ENCODE measurements around the gene IPMK. TPM values are rescaled to one million over a fixed set of nuclear protein-coding genes. Genes with fewer than 3 reads are reported as not detected.
A peak's percentile ranks its signal among the peaks of the same experiment; 100 is the strongest.

The IPMK gene
- total RNA-seq, 1 donor from 2014 or later, result 6.8 TPM

DNA sequence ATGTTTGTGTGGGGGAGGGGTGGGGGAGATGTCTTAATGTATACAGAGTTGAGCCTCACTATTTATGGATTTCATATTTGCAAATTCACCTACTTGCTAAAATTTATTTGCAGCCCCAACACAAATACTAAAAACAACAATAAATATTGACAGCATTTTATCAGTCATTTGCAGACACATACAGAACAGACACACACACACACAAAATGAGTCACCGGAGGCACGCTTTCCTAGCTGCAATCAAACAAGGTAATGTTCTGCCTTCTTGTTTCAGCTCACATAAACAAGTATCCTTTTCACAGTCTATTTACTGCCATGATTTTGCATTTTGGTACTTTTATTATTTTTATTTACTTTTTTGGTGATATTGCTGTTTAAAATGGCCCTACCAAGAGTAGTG is 88.5 kb downstream of the IPMK start:
- TF ChIP-seq, protein P1, sequence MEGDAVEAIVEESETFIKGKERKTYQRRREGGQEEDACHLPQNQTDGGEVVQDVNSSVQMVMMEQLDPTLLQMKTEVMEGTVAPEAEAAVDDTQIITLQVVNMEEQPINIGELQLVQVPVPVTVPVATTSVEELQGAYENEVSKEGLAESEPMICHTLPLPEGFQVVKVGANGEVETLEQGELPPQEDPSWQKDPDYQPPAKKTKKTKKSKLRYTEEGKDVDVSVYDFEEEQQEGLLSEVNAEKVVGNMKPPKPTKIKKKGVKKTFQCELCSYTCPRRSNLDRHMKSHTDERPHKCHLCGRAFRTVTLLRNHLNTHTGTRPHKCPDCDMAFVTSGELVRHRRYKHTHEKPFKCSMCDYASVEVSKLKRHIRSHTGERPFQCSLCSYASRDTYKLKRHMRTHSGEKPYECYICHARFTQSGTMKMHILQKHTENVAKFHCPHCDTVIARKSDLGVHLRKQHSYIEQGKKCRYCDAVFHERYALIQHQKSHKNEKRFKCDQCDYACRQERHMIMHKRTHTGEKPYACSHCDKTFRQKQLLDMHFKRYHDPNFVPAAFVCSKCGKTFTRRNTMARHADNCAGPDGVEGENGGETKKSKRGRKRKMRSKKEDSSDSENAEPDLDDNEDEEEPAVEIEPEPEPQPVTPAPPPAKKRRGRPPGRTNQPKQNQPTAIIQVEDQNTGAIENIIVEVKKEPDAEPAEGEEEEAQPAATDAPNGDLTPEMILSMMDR (IDR thresholded peaks at IDR 0.05; ENCODE audit: insufficient read depth, low read depth, low read length), result no peak
- no peak for TF ChIP-seq EZH2 (IDR thresholded peaks at IDR 0.05; ENCODE audit: insufficient read depth, low read length)
- Histone ChIP-seq H3K9ac (ENCODE audit: low read length) (no peak overlapping the region), H3K27ac (ENCODE audit: low read depth, low read length) (no peak overlapping the region), H2AFZ (ENCODE audit: low read depth, low read length) (no peak overlapping the region), H3K79me2 (ENCODE audit: insufficient read depth, low read length) (no peaks in the 10 kb centered on the region), H3K4me2 (ENCODE audit: low read length) (no peak overlapping the region), H3K4me3 (ENCODE audit: insufficient read depth, low read depth, low read length) (no peak overlapping the region), H3K36me3 (ENCODE audit: insufficient read depth, low read length) (no peaks in the 10 kb centered on the region), H4K20me1 (ENCODE audit: insufficient read depth, low read length) (no peaks in the 10 kb centered on the region), H3K4me1 (ENCODE audit: insufficient read depth, low read length) (no peaks in the 10 kb centered on the region), H3K27me3 (ENCODE audit: insufficient read depth, low read length) (no peaks in the 10 kb centered on the region), H3K9me3 (ENCODE audit: insufficient read depth, low read depth, low read length) (no peaks in the 10 kb centered on the region)
- H3K9me3 Mint-ChIP-seq (ENCODE audit: unreplicated experiment), result no peaks in the 10 kb centered on the region
- H3K4me3 Mint-ChIP-seq (ENCODE audit: unreplicated experiment), result no peak overlapping the region
- no peaks in the 10 kb centered on the region for H3K27me3 Mint-ChIP-seq (ENCODE audit: low read depth, unreplicated experiment)
- H3K27ac Mint-ChIP-seq (ENCODE audit: unreplicated experiment), result no peak overlapping the region
- DNase-seq (ENCODE audit: low read depth) (peak; percentile 25), FAIRE-seq (no peak)
- H3K4me1 Mint-ChIP-seq (ENCODE audit: low read depth, unreplicated experiment), result peaks cover 8% of the 10 kb centered on the region
- H3K36me3 Mint-ChIP-seq (ENCODE audit: low read depth, unreplicated experiment), result no peaks in the 10 kb centered on the region

DNA sequence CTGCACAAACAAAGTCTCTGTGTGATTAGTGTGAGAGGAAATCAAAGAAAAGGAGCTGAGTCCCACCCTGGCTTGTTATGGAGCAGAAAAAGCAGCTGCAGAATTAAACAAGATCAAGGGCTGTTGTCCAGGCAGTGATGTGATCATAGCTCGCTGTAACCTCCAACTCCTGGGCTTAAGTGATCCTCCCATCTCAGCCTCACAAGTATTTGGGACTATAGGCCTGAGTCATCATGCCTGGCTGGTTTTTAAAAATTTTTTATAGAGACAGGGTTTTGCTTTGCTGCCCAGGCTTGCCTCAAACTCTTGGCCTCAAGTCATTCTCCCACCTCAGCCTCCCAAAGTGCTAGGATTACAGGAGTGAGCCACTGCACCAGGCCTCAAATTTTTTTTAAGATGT is 88.9 kb downstream of the IPMK start:
- no peak overlapping the region for H3K27ac ChIP-seq (ENCODE audit: low read depth, low read length)
- no peak overlapping the region for H3K4me2 ChIP-seq (ENCODE audit: low read length)
- DNase-seq (ENCODE audit: low read depth) (no peak), FAIRE-seq (no peak)
- Mint-ChIP-seq H3K4me3 (ENCODE audit: unreplicated experiment) (no peak overlapping the region), H3K27me3 (ENCODE audit: low read depth, unreplicated experiment) (no peaks in the 10 kb centered on the region), H3K27ac (ENCODE audit: unreplicated experiment) (no peak overlapping the region), H3K36me3 (ENCODE audit: low read depth, unreplicated experiment) (no peaks in the 10 kb centered on the region), H3K9me3 (ENCODE audit: unreplicated experiment) (no peaks in the 10 kb centered on the region), H3K4me1 (ENCODE audit: low read depth, unreplicated experiment) (peaks cover 8% of the 10 kb centered on the region)
- no peaks in the 10 kb centered on the region for H3K9me3 ChIP-seq (ENCODE audit: insufficient read depth, low read depth, low read length)
- no peaks in the 10 kb centered on the region for H3K27me3 ChIP-seq (ENCODE audit: insufficient read depth, low read length)
- no peak for TF ChIP-seq EZH2 (IDR thresholded peaks at IDR 0.05; ENCODE audit: insufficient read depth, low read length)
- TF ChIP-seq, protein P1 (IDR thresholded peaks at IDR 0.05; ENCODE audit: insufficient read depth, low read depth, low read length), result no peak
- H3K9ac ChIP-seq (ENCODE audit: low read length), result no peak overlapping the region
- H3K79me2 ChIP-seq (ENCODE audit: insufficient read depth, low read length), result no peaks in the 10 kb centered on the region
- no peaks in the 10 kb centered on the region for H3K36me3 ChIP-seq (ENCODE audit: insufficient read depth, low read length)
- H2AFZ ChIP-seq (ENCODE audit: low read depth, low read length), result no peak overlapping the region
- no peaks in the 10 kb centered on the region for H3K4me1 ChIP-seq (ENCODE audit: insufficient read depth, low read length)
- no peak overlapping the region for H3K4me3 ChIP-seq (ENCODE audit: insufficient read depth, low read depth, low read length)
- H4K20me1 ChIP-seq (ENCODE audit: insufficient read depth, low read length), result no peaks in the 10 kb centered on the region

DNA sequence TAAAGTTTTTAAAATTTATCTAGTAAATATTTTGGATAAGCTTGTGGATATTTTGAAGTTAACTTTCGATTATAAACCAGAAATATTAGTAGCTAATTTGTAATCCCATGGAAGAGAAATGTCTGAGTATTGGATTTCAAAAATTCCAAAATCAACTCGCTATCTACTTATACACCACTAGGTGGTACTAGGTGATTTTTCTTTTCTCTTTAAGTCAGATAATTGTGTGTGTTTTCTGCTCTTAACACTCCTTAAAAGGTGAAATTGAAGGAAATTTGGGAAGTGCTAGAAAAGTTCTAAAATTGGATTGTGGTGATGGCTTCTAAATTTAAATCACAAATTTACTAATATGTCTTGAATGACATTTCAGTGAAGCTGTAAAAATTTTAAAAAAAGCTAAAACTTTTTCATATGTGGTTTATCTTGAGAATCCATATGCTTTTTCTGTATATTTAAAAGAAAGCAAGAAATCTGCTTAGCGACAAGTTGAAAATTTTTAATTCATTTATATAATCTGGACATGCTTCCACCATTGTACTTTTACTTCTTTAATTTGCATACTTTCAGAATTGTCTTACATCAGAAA is 90.2 kb downstream of the IPMK start:
- FAIRE-seq (peak; percentile 39), DNase-seq (ENCODE audit: low read depth) (no peak)
- H3K9me3 Mint-ChIP-seq (ENCODE audit: unreplicated experiment), result no peaks in the 10 kb centered on the region
- H3K9me3 ChIP-seq (ENCODE audit: insufficient read depth, low read depth, low read length), result no peaks in the 10 kb centered on the region
- H2AFZ ChIP-seq (ENCODE audit: low read depth, low read length), result no peak overlapping the region
- no peak overlapping the region for H3K4me2 ChIP-seq (ENCODE audit: low read length)
- H3K4me3 ChIP-seq (ENCODE audit: insufficient read depth, low read depth, low read length), result no peak overlapping the region
- no peak overlapping the region for H3K4me3 Mint-ChIP-seq (ENCODE audit: unreplicated experiment)
- no peak overlapping the region for H3K27ac ChIP-seq (ENCODE audit: low read depth, low read length)
- H3K27ac Mint-ChIP-seq (ENCODE audit: unreplicated experiment), result no peak overlapping the region
- no peaks in the 10 kb centered on the region for H3K36me3 Mint-ChIP-seq (ENCODE audit: low read depth, unreplicated experiment)
- no peaks in the 10 kb centered on the region for H3K36me3 ChIP-seq (ENCODE audit: insufficient read depth, low read length)
- H3K27me3 Mint-ChIP-seq (ENCODE audit: low read depth, unreplicated experiment), result no peaks in the 10 kb centered on the region
- no peaks in the 10 kb centered on the region for H3K79me2 ChIP-seq (ENCODE audit: insufficient read depth, low read length)
- no peaks in the 10 kb centered on the region for H3K4me1 ChIP-seq (ENCODE audit: insufficient read depth, low read length)
- H4K20me1 ChIP-seq (ENCODE audit: insufficient read depth, low read length), result no peaks in the 10 kb centered on the region
- TF ChIP-seq, protein P1 (IDR thresholded peaks at IDR 0.05; ENCODE audit: insufficient read depth, low read depth, low read length), result peak; percentile 57
- TF ChIP-seq EZH2 (IDR thresholded peaks at IDR 0.05; ENCODE audit: insufficient read depth, low read length), result no peak
- H3K4me1 Mint-ChIP-seq (ENCODE audit: low read depth, unreplicated experiment), result peaks cover 8% of the 10 kb centered on the region
- H3K9ac ChIP-seq (ENCODE audit: low read length), result no peak overlapping the region
- no peaks in the 10 kb centered on the region for H3K27me3 ChIP-seq (ENCODE audit: insufficient read depth, low read length)
